ENCODE measurements around the gene GPR162. TPM values are rescaled to one million over a fixed set of nuclear protein-coding genes. Genes with fewer than 3 reads are reported as not detected.

Gene GPR162
- total and polyA plus RNA-seq, 10 of the 15 experiments (the other 5 are each of a cell fraction or from before 2014, with no cell fraction given), result not detected

DNA sequence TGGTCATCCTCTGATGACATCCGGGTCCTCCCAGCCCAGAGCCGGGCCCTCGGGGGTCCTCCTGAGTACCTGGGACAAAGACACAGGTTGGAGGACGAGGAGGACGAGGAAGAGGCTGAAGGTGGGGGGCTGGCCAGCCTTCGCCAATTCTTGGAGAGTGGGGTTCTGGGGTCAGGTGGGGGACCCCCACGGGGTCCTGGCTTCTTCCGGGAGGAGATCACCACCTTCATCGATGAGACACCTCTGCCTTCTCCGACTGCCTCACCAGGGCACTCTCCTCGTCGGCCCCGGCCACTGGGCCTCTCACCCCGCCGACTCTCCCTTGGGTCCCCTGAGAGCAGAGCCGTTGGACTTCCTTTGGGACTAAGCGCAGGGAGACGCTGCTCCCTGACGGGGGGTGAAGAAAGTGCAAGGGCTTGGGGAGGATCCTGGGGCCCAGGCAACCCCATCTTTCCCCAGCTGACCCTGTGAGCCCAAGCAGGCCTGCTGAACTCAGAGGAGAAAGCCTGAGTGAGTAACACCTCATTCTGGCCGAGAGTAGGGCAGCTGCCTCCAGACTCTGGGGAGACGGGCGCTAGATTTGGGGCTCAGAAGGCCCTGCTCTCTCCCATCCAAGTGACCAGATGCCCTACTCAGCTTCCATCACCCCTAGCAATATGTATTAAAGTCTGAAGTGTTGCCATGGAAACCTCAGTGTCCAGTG lies 5.3 kb downstream of the GPR162 start:
- Histone ChIP-seq H3K4me3 (no peak overlapping the region), H3K4me2 (ENCODE audit: control insufficient read depth, insufficient read depth) (no peak overlapping the region), H3K27ac (ENCODE audit: control insufficient read depth, insufficient read depth) (no peak overlapping the region), H4K20me1 (ENCODE audit: control insufficient read depth, insufficient read depth) (no peaks in the 10 kb centered on the region), H3K4me1 (ENCODE audit: control insufficient read depth, insufficient read depth, low read length) (peaks cover 4% of the 10 kb centered on the region), H3K36me3 (ENCODE audit: control insufficient read depth in 2 of 2, insufficient read depth in 2 of 2, low read length in 1 of 2) (no peaks in the 10 kb centered on the region), H3K9ac (ENCODE audit: control insufficient read depth, insufficient read depth, low read length) (no peak overlapping the region), H3K9me3 (replicated peaks; ENCODE audit: control insufficient read depth, insufficient read depth, low read length) (no peaks in the 10 kb centered on the region), H2AFZ (ENCODE audit: control insufficient read depth, low read depth, low read length) (no peak overlapping the region), H3K79me2 (ENCODE audit: control insufficient read depth, insufficient read depth, low read length) (no peaks in the 10 kb centered on the region), H3K27me3 (replicated peaks in 1 of 2; ENCODE audit: control insufficient read depth in 2 of 2, insufficient read depth in 2 of 2, low read length in 1 of 2) (peaks cover 28 to 35% of the 10 kb centered on the region in 2 experiments)
- BruUV-seq (replicated peaks), result no TSS peak
- in situ Hi-C loops (cut with MboI), result loop anchor here (5.0 kb wide), 1 partner anchor 75 kb away; the partner anchor contains the start of gene MLF2
- no peak for DNase-seq (ENCODE audit: low read depth, low spot score)
- ChIA-PET SMC1A (ENCODE audit: uncharacterized antibody, unreplicated experiment) (interaction anchor here (4.8 kb wide), 1 partner anchor 74 kb away, joined by 23 read pairs; the partner anchor contains the start of gene MLF2), RAD21 (ENCODE audit: unreplicated experiment) (interaction anchor here (0.5 to 4.2 kb wide), 3 partner anchors 18 to 138 kb away, joined by 3 to 25 read pairs (median 5); partner anchors contain the start of genes MLF2 and ZNF384), POLR2A (interaction anchor here (1.3 kb wide), 1 partner anchor 192 kb away, joined by 3 read pairs; no protein-coding TSS in a partner anchor), CTCF (interaction anchor here (0.7 to 5.1 kb wide), 13 partner anchors 7 to 134 kb away, joined by 3 to 71 read pairs (median 4); partner anchors contain the start of genes MLF2 and SPSB2)
- ATAC-seq, result no peak
- intact Hi-C loops (cut with micrococcal nuclease; ENCODE audit: unreplicated experiment), result loop anchor here (5.0 kb wide), 1 partner anchor 90 kb away; no protein-coding TSS in a partner anchor
- 34% methylated on average over 21 of the region's 22 CpGs for WGBS (ENCODE audit: insufficient coverage, insufficient replicate concordance, low lambda C conversion rate, missing lambda C conversion rate)
- TF ChIP-seq SMARCA5 (IDR thresholded peaks at IDR 0.05) (no peak), BMI1 (IDR thresholded peaks at IDR 0.05; ENCODE audit: borderline replicate concordance) (peak; percentile 72; the same call in 1 of the 2 replicates)
- no peak for FAIRE-seq

GRCh38 chr12:6827437-6827911 lies 5.9 kb downstream of the GPR162 start:
- Histone ChIP-seq H3K9me3 (replicated peaks; ENCODE audit: control insufficient read depth, insufficient read depth, low read length) (no peaks in the 10 kb centered on the region), H2AFZ (ENCODE audit: control insufficient read depth, low read depth, low read length) (no peak overlapping the region), H3K36me3 (ENCODE audit: control insufficient read depth in 2 of 2, insufficient read depth in 2 of 2, low read length in 1 of 2) (no peaks in the 10 kb centered on the region), H3K9ac (ENCODE audit: control insufficient read depth, insufficient read depth, low read length) (no peak overlapping the region), H3K27ac (ENCODE audit: control insufficient read depth, insufficient read depth) (no peak overlapping the region), H3K4me2 (ENCODE audit: control insufficient read depth, insufficient read depth) (no peak overlapping the region), H3K4me3 (no peak overlapping the region), H3K79me2 (ENCODE audit: control insufficient read depth, insufficient read depth, low read length) (no peaks in the 10 kb centered on the region), H4K20me1 (ENCODE audit: control insufficient read depth, insufficient read depth) (no peaks in the 10 kb centered on the region), H3K27me3 (replicated peaks in 1 of 2; ENCODE audit: control insufficient read depth in 2 of 2, insufficient read depth in 2 of 2, low read length in 1 of 2) (peaks cover 25 to 30% of the 10 kb centered on the region in 2 experiments), H3K4me1 (ENCODE audit: control insufficient read depth, insufficient read depth, low read length) (peaks cover 4% of the 10 kb centered on the region)
- 11% methylated on average over 8 of the region's 8 CpGs for WGBS (ENCODE audit: insufficient coverage, insufficient replicate concordance, low lambda C conversion rate, missing lambda C conversion rate)
- no peak for FAIRE-seq
- RAD21 ChIA-PET (ENCODE audit: unreplicated experiment), result interaction anchor here (4.2 kb wide), 1 partner anchor 74 kb away, joined by 25 read pairs; the partner anchor contains the start of gene MLF2
- TF ChIP-seq NFYA (IDR thresholded peaks at IDR 0.05; ENCODE audit: borderline replicate concordance, low read depth, low read length) (no peak), EGR1 (IDR thresholded peaks at IDR 0.05; ENCODE audit: borderline replicate concordance in 1 of 2, low read depth in 2 of 2, low read length in 2 of 2) (peak in 1 of 2 experiments; percentile 38; a peak in 1 of 3 replicates)
- in situ Hi-C loops (cut with MboI) (loop anchor here (5.0 kb wide), 1 partner anchor 75 kb away; the partner anchor contains the start of gene MLF2), intact Hi-C loops (cut with micrococcal nuclease; ENCODE audit: unreplicated experiment) (loop anchor here (5.0 kb wide), 1 partner anchor 90 kb away; no protein-coding TSS in a partner anchor)
- no peak for DNase-seq (ENCODE audit: low read depth, low spot score)
- SMC1A ChIA-PET (ENCODE audit: uncharacterized antibody, unreplicated experiment), result interaction anchor here (4.8 kb wide), 1 partner anchor 74 kb away, joined by 23 read pairs; the partner anchor contains the start of gene MLF2
- POLR2A ChIA-PET, result no interaction called here
- no peak; the same call in 2 of the 3 replicates for ATAC-seq
- CTCF ChIA-PET, result interaction anchor here (3.3 to 5.1 kb wide), 2 partner anchors 51 to 74 kb away, joined by 13 to 71 read pairs; partner anchors contain the start of gene MLF2
- BruUV-seq (replicated peaks), result no TSS peak

All from GM12878 (cell line).